Endodermal cell (in vitro differentiated cells): Measurements from ENCODE around the gene GALK2. TPM values are rescaled to one million over a fixed set of nuclear protein-coding genes. Genes with fewer than 3 reads are reported as not detected.

Experiments used
- DNase-seq: peaks from one replicate; pipeline ENCODE4 v3.0.0-alpha.2; 2017
- H3K27ac ChIP-seq: 2 replicates; pipeline ENCODE4 v1.5.1; 2013; ENCODE audit warnings: mild to moderate bottlenecking, low read depth, low read length, moderate library complexity
- H3K27me3 ChIP-seq: 2 replicates; pipeline ENCODE4 v1.6.1; 2013; ENCODE audit warnings: mild to moderate bottlenecking, low read length, moderate library complexity; ENCODE audit not compliant: insufficient read depth, control insufficient read depth, poor library complexity, severe bottlenecking
- H3K36me3 ChIP-seq: 2 replicates; pipeline ENCODE4 v1.7.0; 2013; ENCODE audit warnings: mild to moderate bottlenecking, low read length, moderate library complexity; ENCODE audit not compliant: control insufficient read depth, insufficient read depth
- H3K4me1 ChIP-seq: one replicate; pipeline ENCODE4 v1.7.0; 2013; ENCODE audit warnings: low read length; ENCODE audit not compliant: control insufficient read depth, insufficient read depth
- H3K4me3 ChIP-seq: 2 replicates; pipeline ENCODE4 v1.5.1; 2013; ENCODE audit warnings: mild to moderate bottlenecking, low read length, moderate library complexity
- H3K9ac ChIP-seq: 2 replicates; pipeline ENCODE4 v1.6.1; 2013; ENCODE audit warnings: mild to moderate bottlenecking, low read length, moderate library complexity; ENCODE audit not compliant: poor library complexity, severe bottlenecking; ENCODE audit errors: extremely low read depth
- H3K9me3 ChIP-seq: 2 replicates; pipeline ENCODE4 v1.6.1; 2013; ENCODE audit warnings: mild to moderate bottlenecking, low read length, moderate library complexity; ENCODE audit not compliant: control insufficient read depth
- H3K27ac Mint-ChIP-seq: 2 replicates; pipeline ENCODE4 v1.8.0; 2020; ENCODE audit warnings: mixed read lengths
- H3K27me3 Mint-ChIP-seq: 2 replicates; pipeline ENCODE4 v1.8.0; 2021; ENCODE audit warnings: mild to moderate bottlenecking, mixed read lengths; ENCODE audit not compliant: insufficient read depth
- H3K36me3 Mint-ChIP-seq: 2 replicates; pipeline ENCODE4 v1.8.0; 2020; ENCODE audit warnings: low read depth, mixed read lengths
- H3K4me1 Mint-ChIP-seq: 2 replicates; pipeline ENCODE4 v1.8.0; 2020; ENCODE audit warnings: mixed read lengths
- H3K4me3 Mint-ChIP-seq: 2 replicates; pipeline ENCODE4 v1.8.0; 2020; ENCODE audit warnings: mild to moderate bottlenecking, moderate library complexity, mixed read lengths
- H3K9me3 Mint-ChIP-seq: 2 replicates; pipeline ENCODE4 v1.8.0; 2020; ENCODE audit warnings: mild to moderate bottlenecking, mixed read lengths
- WGBS, 2 experiments: methylation state at CpG; one replicate each; pipeline versions ENCODE4 v1.1.5 to v1.1.7; 2013; ENCODE audit warnings: missing lambda C conversion rate in 2 of 2, mixed read lengths in 1 of 2; ENCODE audit not compliant: insufficient coverage in 1 of 2, insufficient read length in 1 of 2; 5-methylcytosine and 5-hydroxymethylcytosine counted together
- total RNA-seq, 2 donors: library from RNA; stranded (reverse); fragmentation: NEBNext Ultra II Directional in 1 of 2; extraction: Animal tissue kit (Norgen Biotek cat#: 25700) in 1 of 2; gene quantifications; 2 replicates in 1 of 2; 3 replicates in 1 of 2; pipeline ENCODE4 v1.2.1, GENCODE V29; 2021
- TF ChIP-seq, protein P1 (sequence below): fragments of 200-600 bp; sonication (generic); conservative IDR thresholded peaks from 2 replicates; pipeline ENCODE4 v1.5.0; 2021; ENCODE audit warnings: antibody characterized with exemption, mild to moderate bottlenecking

GALK2 gene
- total RNA-seq, 2 donors from 2014 or later: 13.4 to 19.1 TPM

DNA sequence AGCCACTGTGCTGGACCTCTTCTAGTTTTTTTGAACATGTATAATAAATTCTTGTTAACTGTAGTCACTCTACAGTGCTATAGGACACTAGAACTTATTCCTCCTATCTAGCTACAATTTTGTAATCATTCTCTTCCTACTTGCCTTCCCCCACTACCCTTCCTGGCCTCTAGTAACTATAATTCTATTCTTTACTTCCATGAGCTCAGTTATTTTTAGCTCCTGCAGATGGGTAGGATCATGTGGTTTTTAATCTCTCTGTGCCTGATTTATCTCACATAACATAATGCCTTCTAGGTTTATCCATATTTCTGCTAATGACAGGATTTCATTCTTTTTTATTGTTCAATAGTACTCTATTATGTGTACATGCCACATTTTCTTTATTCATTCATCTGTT lies 139.8 kb downstream of the GALK2 start:
- H3K4me3 ChIP-seq: no peak overlapping the region
- Mint-ChIP-seq H3K27ac (no peak overlapping the region), H3K36me3 (peaks cover 6% of the 10 kb centered on the region), H3K27me3 (no peaks in the 10 kb centered on the region), H3K4me1 (peaks cover 5% of the 10 kb centered on the region), H3K4me3 (no peak overlapping the region), H3K9me3 (no peaks in the 10 kb centered on the region)
- H3K9ac ChIP-seq: no peak overlapping the region
- DNase-seq: no peak
- TF ChIP-seq, protein P1, sequence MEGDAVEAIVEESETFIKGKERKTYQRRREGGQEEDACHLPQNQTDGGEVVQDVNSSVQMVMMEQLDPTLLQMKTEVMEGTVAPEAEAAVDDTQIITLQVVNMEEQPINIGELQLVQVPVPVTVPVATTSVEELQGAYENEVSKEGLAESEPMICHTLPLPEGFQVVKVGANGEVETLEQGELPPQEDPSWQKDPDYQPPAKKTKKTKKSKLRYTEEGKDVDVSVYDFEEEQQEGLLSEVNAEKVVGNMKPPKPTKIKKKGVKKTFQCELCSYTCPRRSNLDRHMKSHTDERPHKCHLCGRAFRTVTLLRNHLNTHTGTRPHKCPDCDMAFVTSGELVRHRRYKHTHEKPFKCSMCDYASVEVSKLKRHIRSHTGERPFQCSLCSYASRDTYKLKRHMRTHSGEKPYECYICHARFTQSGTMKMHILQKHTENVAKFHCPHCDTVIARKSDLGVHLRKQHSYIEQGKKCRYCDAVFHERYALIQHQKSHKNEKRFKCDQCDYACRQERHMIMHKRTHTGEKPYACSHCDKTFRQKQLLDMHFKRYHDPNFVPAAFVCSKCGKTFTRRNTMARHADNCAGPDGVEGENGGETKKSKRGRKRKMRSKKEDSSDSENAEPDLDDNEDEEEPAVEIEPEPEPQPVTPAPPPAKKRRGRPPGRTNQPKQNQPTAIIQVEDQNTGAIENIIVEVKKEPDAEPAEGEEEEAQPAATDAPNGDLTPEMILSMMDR: no peak
- H3K9me3 ChIP-seq: no peaks in the 10 kb centered on the region
- H3K27ac ChIP-seq: no peak overlapping the region
- H3K36me3 ChIP-seq: no peaks in the 10 kb centered on the region
- H3K4me1 ChIP-seq: no peaks in the 10 kb centered on the region
- H3K27me3 ChIP-seq: no peaks in the 10 kb centered on the region

DNA sequence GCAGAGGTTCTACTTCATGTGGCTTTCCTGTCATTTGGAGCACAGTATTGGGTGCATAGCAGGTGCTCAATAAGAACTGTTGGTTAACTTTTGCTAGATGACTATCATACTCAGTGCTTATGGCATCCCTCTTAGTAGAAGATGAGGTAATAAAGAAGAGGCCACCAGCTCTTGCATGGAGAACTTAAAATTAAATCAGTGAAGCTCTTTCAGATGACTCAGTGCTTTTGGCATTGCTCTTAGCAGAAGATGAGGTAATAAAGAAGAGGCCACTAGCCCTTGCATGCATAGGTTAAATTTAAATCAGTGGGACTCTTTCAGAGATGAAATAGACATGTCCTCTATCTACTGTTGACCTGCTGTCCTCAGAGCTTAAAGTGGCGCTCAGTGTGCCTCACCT lies 143.6 kb downstream of the GALK2 start:
- whole genome bisulfite sequencing, 2 experiments: 100% methylated on average over 1 of the region's 1 CpG; no CpG with 5 or more reads in 1 of the 2 experiments
- no peaks in the 10 kb centered on the region for H3K9me3 ChIP-seq

GRCh38 chr15:49314716-49315115 lies 144.7 kb downstream of the GALK2 start:
- Mint-ChIP-seq H3K4me3 (no peak overlapping the region), H3K27me3 (no peaks in the 10 kb centered on the region), H3K27ac (no peak overlapping the region), H3K4me1 (peaks cover 13% of the 10 kb centered on the region), H3K9me3 (no peaks in the 10 kb centered on the region), H3K36me3 (peaks cover 6% of the 10 kb centered on the region)
- 100% methylated on average over 1 of the region's 1 CpG; no CpG with 5 or more reads in 1 of the 2 experiments for WGBS, 2 experiments
- no peak for DNase-seq
- peaks cover 6% of the 10 kb centered on the region for H3K4me1 ChIP-seq
- H3K36me3 ChIP-seq: no peaks in the 10 kb centered on the region
- no peak overlapping the region for H3K4me3 ChIP-seq
- no peaks in the 10 kb centered on the region for H3K27me3 ChIP-seq
- TF ChIP-seq, protein P1: no peak
- no peak overlapping the region for H3K9ac ChIP-seq
- H3K27ac ChIP-seq: no peak overlapping the region
- H3K9me3 ChIP-seq: no peaks in the 10 kb centered on the region

More for the DNA sequence above, 143.6 kb downstream of the GALK2 start:
- no peak overlapping the region for H3K27ac Mint-ChIP-seq
- H3K27me3 Mint-ChIP-seq: no peaks in the 10 kb centered on the region
- TF ChIP-seq, protein P1: no peak
- Histone ChIP-seq H3K4me1 (peaks cover 6% of the 10 kb centered on the region), H3K9ac (no peak overlapping the region), H3K27me3 (no peaks in the 10 kb centered on the region), H3K27ac (no peak overlapping the region), H3K36me3 (no peaks in the 10 kb centered on the region), H3K4me3 (no peak overlapping the region)
- peaks cover 13% of the 10 kb centered on the region for H3K4me1 Mint-ChIP-seq
- peaks cover 5% of the 10 kb centered on the region for H3K36me3 Mint-ChIP-seq
- no peaks in the 10 kb centered on the region for H3K9me3 Mint-ChIP-seq
- H3K4me3 Mint-ChIP-seq: no peak overlapping the region
- no peak for DNase-seq
